ENCODE measurements around the gene DNAH1. TPM values are rescaled to one million over a fixed set of nuclear protein-coding genes. Genes with fewer than 3 reads are reported as not detected.

DNAH1 gene
- total RNA-seq, 4 donors from 2014 or later: 1.4 to 6.8 (median 2.0) TPM

MicroRNAs within 50 kb of the gene (microRNA counts, 767-probe panel; counts per million panel counts)
- microRNA hsa-let-7g-5p: 14,101 to 14,427 counts per million in 2 donors

Small RNA genes lying within 50 kb of the gene (microRNA-seq; reads per million reads assigned to microRNA genes)
- gene MIR135A1 (ENCODE audit: borderline replicate concordance in 2 of 2) (0 reads per million in 2 donors), gene MIRLET7G (ENCODE audit: borderline replicate concordance in 2 of 2) (129,901 to 131,431 reads per million in 2 donors)

Other genes starting within 250 kb of the DNAH1 start
- gene POC1A, start 161.9 kb upstream of the DNAH1 start, total RNA-seq: 1 to 10 TPM in 1 of 4 donors, under 1 TPM in 3; 0.51 to 3.2 (median 0.81) TPM
- gene ALAS1, start 118.2 kb upstream of the DNAH1 start, total RNA-seq: 10 to 100 TPM; 61.0 to 99.8 (median 68.4) TPM
- gene TLR9, start 90.7 kb upstream of the DNAH1 start, total RNA-seq: under 1 TPM in 3 of 4 donors, not detected in 1; 0.07 to 0.41 (median 0.13) TPM
- 100 to 1,000 TPM in 3 of 4 donors, 10 to 100 TPM in 1; 99.2 to 222 (median 168) TPM for gene TWF2, start 77.2 kb upstream of the DNAH1 start, total RNA-seq
- 1 to 10 TPM in 3 of 4 donors, under 1 TPM in 1; 0.97 to 5.2 (median 3.5) TPM for gene PPM1M, start 70.6 kb upstream of the DNAH1 start, total RNA-seq
- gene WDR82, start 37.7 kb upstream of the DNAH1 start, total RNA-seq: 10 to 100 TPM; 54.1 to 64.9 (median 59.3) TPM
- 10 to 100 TPM in 1 of 4 donors, 1 to 10 TPM in 3; 5.1 to 11.2 (median 7.7) TPM for gene GLYCTK, start 28.5 kb upstream of the DNAH1 start, total RNA-seq
- gene BAP1, start 93.7 kb downstream of the DNAH1 start, total RNA-seq: 10 to 100 TPM; 69.8 to 88.2 (median 76.5) TPM
- gene PHF7, start 94.3 kb downstream of the DNAH1 start, total RNA-seq: 10 to 100 TPM in 1 of 4 donors, 1 to 10 TPM in 3; 3.1 to 11.4 (median 6.8) TPM
- 10 to 100 TPM in 3 of 4 donors, 1 to 10 TPM in 1; 3.8 to 20.3 (median 13.1) TPM for gene SEMA3G, start 128.8 kb downstream of the DNAH1 start, total RNA-seq
- gene TNNC1, start 137.7 kb downstream of the DNAH1 start, total RNA-seq: over 10,000 TPM in 1 of 4 donors, 1,000 to 10,000 TPM in 3; 5,017 to 11,453 (median 7,253) TPM
- 10 to 100 TPM; 19.2 to 38.3 (median 25.0) TPM for gene NISCH, start 139.3 kb downstream of the DNAH1 start, total RNA-seq
- gene STAB1, start 179.0 kb downstream of the DNAH1 start, total RNA-seq: 10 to 100 TPM; 10.3 to 27.2 (median 23.3) TPM
- gene NT5DC2, start 217.5 kb downstream of the DNAH1 start, total RNA-seq: 10 to 100 TPM in 1 of 4 donors, 1 to 10 TPM in 3; 4.4 to 14.7 (median 8.1) TPM
- gene UQCC5, start 220.3 kb downstream of the DNAH1 start, total RNA-seq: 10 to 100 TPM in 1 of 4 donors, 1 to 10 TPM in 1, under 1 TPM in 2; 0.31 to 26.1 (median 0.87) TPM